AG10803 (cell line): ENCODE data around the gene C17orf75.

Source experiments
- DNase-seq: peaks from one replicate; pipeline ENCODE4 v3.0.0; 2010; ENCODE audit warnings: low read depth
- H3K4me3 ChIP-seq: 2 replicates; pipeline ENCODE4 v1.5.1; 2011; ENCODE audit warnings: mild to moderate bottlenecking, low read length, control low read depth
- TF ChIP-seq, protein P1 (sequence below): conservative IDR thresholded peaks from 2 replicates; pipeline ENCODE4 v1.5.1; 2011; ENCODE audit warnings: mild to moderate bottlenecking, low read length, control low read depth, inconsistent platforms

The C17orf75 gene

DNA sequence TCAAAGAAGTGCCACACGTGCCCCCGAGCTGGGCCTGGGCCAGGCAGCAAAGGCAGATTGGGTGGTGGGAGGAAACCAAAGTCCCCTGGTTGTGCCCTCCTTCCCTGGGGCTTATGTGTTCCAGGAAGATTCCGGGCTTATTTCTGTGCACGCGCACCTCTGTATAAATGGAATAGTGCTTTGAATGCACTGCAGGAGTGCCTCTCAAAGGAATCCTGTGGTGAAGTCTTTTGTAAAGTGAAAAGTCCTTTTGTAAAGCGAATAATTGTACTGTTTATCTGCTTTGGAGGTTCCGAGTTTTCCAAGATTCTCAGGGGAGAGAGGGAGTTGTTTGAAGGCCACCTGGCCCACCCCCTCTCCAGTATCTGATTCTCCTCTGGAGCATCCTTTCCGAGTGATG, 26.8 kb downstream of the C17orf75 start:
- no peak for DNase-seq
- TF ChIP-seq, protein P1, sequence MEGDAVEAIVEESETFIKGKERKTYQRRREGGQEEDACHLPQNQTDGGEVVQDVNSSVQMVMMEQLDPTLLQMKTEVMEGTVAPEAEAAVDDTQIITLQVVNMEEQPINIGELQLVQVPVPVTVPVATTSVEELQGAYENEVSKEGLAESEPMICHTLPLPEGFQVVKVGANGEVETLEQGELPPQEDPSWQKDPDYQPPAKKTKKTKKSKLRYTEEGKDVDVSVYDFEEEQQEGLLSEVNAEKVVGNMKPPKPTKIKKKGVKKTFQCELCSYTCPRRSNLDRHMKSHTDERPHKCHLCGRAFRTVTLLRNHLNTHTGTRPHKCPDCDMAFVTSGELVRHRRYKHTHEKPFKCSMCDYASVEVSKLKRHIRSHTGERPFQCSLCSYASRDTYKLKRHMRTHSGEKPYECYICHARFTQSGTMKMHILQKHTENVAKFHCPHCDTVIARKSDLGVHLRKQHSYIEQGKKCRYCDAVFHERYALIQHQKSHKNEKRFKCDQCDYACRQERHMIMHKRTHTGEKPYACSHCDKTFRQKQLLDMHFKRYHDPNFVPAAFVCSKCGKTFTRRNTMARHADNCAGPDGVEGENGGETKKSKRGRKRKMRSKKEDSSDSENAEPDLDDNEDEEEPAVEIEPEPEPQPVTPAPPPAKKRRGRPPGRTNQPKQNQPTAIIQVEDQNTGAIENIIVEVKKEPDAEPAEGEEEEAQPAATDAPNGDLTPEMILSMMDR: no peak

DNA sequence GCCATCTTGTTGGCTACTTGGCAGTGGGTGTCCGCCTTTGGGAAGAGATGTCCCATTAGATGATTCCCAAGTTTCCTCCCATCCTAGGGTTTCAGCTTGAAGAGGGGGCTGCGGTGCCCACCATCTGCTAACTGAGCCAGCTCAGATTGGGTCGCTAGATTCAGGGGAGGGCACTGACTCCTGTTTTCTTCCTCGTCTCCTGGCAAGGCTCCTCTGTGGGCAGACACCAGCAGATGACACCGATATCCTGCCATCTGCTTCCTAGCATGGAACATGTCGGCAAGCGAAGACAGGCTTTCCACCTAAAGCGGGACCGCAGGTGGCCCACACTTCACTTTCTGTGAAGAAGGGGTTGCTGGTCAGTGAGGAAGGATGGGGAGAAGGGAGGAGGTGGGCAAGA, 27.3 kb downstream of the C17orf75 start:
- no peak overlapping the region for H3K4me3 ChIP-seq
- TF ChIP-seq, protein P1: no peak
- DNase-seq: no peak

More for the DNA sequence above, 26.8 kb downstream of the C17orf75 start:
- no peak overlapping the region for H3K4me3 ChIP-seq

DNA sequence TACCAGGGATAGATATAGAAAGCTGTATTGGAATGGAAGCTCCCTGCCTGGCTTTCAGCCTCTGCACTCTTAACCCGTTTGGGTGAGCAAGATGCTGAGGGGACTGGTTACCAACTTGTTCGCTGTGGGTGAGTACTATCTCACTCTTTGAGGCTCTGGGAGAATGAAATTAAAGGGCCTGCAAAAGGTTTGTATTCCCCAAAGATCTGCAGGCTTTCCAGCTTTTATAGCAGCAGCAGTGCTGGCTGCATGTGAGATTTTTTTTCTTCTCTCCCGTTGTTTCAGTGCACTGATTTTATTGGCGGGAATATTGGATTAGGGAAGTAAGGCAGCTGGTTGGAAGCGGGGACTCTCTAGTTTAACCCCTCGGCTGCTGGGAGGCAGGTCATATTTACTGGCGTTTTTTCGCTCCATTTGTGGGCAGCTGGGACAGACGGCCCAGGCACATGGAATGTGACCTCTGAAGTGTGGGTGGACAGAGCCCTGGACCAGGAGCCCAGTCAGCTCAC, 30.9 kb downstream of the C17orf75 start:
- no peak for DNase-seq
- TF ChIP-seq, protein P1: no peak
- no peak overlapping the region for H3K4me3 ChIP-seq

DNA sequence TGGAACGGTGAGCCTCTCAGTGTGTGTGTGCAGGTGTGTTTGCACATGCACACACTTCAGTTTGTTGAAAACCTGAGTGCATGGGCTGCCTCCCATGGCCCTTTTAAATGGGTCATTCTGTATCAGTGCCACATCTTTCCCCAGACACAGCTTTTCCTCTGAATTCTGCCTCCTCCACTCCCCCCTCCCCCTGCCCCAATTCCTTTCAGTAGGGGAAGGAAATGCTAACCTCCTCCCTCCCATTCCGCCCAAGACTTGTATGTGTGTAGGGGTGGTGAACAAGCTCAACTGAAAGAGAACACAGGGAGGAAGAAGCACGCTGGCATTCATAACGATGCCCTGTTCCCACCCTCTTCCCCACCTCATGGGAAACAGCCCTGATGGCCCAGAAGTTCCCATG, 34.3 kb downstream of the C17orf75 start:
- TF ChIP-seq, protein P1: no peak
- DNase-seq: no peak
- no peak overlapping the region for H3K4me3 ChIP-seq

DNA sequence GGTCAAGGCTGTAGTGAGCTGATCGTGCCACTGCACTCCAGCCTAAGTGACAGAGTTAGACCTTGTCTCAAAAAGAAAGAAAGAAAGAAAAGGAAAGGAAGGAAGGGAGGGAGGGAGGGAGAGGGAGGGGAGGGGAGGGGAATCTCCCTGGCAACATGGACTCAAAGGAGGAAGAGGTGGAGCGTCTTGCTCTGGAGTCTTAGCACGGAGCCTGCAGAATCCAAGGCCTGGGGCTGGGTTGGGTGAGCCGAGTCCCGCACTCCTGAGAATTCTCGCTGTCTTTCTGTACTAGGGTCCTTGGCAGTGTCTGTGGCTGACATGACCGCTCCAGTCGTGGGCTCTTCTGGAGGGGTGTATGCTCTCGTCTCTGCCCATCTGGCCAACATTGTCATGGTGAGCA, 36.9 kb downstream of the C17orf75 start:
- no peak overlapping the region for H3K4me3 ChIP-seq
- DNase-seq: no peak
- TF ChIP-seq, protein P1: no peak

DNA sequence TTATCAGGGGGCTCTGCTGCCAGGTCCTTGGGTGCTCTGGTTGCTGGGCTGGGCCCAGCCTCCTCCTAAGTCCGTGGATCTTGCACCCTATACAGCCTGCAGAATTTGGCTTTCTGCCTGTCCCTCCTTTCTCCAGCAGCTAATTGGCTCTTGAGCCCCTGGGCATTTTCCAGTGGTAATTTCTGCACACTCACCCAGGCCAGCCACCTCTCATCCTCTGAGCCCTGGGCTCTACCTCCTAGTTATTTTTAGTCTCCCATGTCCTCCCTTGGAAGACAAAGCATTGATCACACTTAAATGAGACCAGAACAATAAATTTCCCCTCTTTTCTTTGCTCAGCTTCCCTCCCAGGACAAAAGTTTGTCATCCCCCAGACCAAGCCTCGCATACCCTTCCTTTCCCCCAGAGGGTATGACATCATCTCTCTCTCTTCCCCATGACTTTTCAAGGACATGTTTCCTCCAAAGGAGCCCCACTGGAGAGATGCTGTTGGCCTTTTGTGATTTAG, 38.1 kb downstream of the C17orf75 start:
- DNase-seq: no peak
- TF ChIP-seq, protein P1: no peak
- H3K4me3 ChIP-seq: no peak overlapping the region

DNA sequence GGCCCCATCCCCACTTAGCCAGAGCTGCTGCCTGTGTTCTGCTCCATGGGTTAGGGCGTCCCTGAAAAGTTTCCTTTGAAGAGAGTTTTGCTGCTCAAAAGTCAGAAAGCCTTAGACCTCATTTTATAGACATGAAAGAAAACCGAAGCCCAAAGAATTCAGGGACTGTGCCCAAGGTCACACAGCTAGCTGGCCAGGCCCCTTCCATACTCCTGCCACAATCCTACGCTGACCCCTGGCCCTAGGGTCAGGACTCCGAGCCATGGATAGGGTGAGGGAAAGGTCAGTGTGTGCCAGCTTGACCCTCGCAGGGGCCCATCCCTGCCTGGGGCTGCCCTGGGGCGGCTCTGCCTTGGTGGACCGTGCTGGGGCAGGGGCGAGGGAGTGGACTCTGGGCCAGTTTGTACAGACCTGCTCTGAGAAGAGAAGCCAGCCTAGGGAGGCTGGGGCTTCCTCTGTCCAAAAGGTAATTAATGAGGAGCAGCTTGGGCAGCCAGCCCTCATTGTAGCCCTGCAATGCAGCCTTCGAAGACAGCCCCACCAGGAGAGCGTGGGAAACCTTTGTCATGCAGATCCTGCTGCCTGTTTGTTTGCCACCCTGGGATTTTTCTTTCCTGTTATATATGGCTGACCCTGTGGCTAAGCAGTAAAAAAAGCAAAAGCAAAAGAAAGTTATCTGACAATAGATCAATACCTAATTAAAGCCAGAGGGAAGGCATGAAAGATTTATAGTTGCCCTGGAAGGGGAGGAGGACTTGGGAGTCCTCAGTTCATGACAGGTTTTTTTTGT, 38.9 kb downstream of the C17orf75 start:
- no peak overlapping the region for H3K4me3 ChIP-seq
- no peak for DNase-seq
- TF ChIP-seq, protein P1: no peak
